CD14-positive monocyte (primary cell): ENCODE data around the gene DNAL1. TPM values are rescaled to one million over a fixed set of nuclear protein-coding genes. Genes with fewer than 3 reads are reported as not detected.

Experiments used
- DNase-seq, 3 donors: peaks; one replicate each; pipeline ENCODE4 v3.0.0-alpha.2; 2011 to 2022
- H2AFZ ChIP-seq: 2 replicates; pipeline ENCODE4 v1.6.0; 2012; ENCODE audit warnings: mild to moderate bottlenecking, low read depth, low read length, inconsistent platforms; ENCODE audit not compliant: insufficient read depth, poor library complexity, severe bottlenecking
- H3K27ac ChIP-seq, 2 donors: 1 replicate in 1 of 2; 2 replicates in 1 of 2; pipeline ENCODE4 v1.5.1; 2012 to 2013; ENCODE audit warnings: low read length in 2 of 2, control low read depth in 1 of 2, inconsistent platforms in 1 of 2, low read depth in 1 of 2, mild to moderate bottlenecking in 1 of 2
- H3K27me3 ChIP-seq, 2 donors: one replicate each; pipeline versions ENCODE4 v1.6.0 to v1.6.1; 2011 to 2013; ENCODE audit warnings: low read length in 2 of 2; ENCODE audit not compliant: control insufficient read depth in 2 of 2, insufficient read depth in 2 of 2
- H3K36me3 ChIP-seq, 2 donors: replicated peaks in 1 of 2; 1 replicate in 1 of 2; 2 replicates in 1 of 2; pipeline versions ENCODE4 v1.5.1 to v1.6.1; 2012 to 2013; ENCODE audit warnings: low read length in 2 of 2, control low read depth in 1 of 2, inconsistent platforms in 1 of 2, mild to moderate bottlenecking in 1 of 2; ENCODE audit not compliant: insufficient read depth in 2 of 2, control insufficient read depth in 1 of 2
- H3K4me1 ChIP-seq, 2 donors: 1 replicate in 1 of 2; 2 replicates in 1 of 2; pipeline versions ENCODE4 v1.5.1 to v1.6.1; 2012 to 2013; ENCODE audit warnings: low read length in 2 of 2, control low read depth in 1 of 2, inconsistent platforms in 1 of 2, mild to moderate bottlenecking in 1 of 2, moderate library complexity in 1 of 2; ENCODE audit not compliant: insufficient read depth in 2 of 2, control insufficient read depth in 1 of 2
- H3K4me2 ChIP-seq: replicated peaks from 2 replicates; pipeline ENCODE3; 2012; ENCODE audit warnings: low read length, moderate library complexity, mild to moderate bottlenecking; ENCODE audit not compliant: poor library complexity, severe bottlenecking; ENCODE audit errors: extremely low read depth
- H3K4me3 ChIP-seq, 3 experiments: fragments of 200-600 bp in 1 of 3; sonication (generic) in 1 of 3; replicated peaks in 1 of 3; 1 replicate in 2 of 3; 2 replicates in 1 of 3; pipeline ENCODE4 v1.5.1; 2011 to 2013; ENCODE audit warnings: low read length in 3 of 3, mild to moderate bottlenecking in 3 of 3, control low read depth in 2 of 3, low read depth in 2 of 3, inconsistent platforms in 1 of 3, moderate library complexity in 1 of 3
- H3K79me2 ChIP-seq: 2 replicates; pipeline ENCODE4 v1.6.0; 2012; ENCODE audit warnings: mild to moderate bottlenecking, control low read depth, inconsistent platforms, low read length, moderate library complexity; ENCODE audit not compliant: insufficient read depth
- H3K9ac ChIP-seq: 2 replicates; pipeline ENCODE4 v1.6.0; 2017; ENCODE audit warnings: low read length, mild to moderate bottlenecking; ENCODE audit not compliant: insufficient read depth, poor library complexity, severe bottlenecking
- H3K9me3 ChIP-seq, 2 donors: replicated peaks in 1 of 2; 1 replicate in 1 of 2; 2 replicates in 1 of 2; pipeline versions ENCODE4 v1.5.1 to v1.6.1; 2012 to 2013; ENCODE audit warnings: low read length in 2 of 2, control low read depth in 1 of 2; ENCODE audit not compliant: control insufficient read depth in 1 of 2, insufficient read depth in 1 of 2
- H4K20me1 ChIP-seq: 2 replicates; pipeline ENCODE4 v1.6.0; 2012; ENCODE audit warnings: mild to moderate bottlenecking, low read length, control low read depth, moderate library complexity; ENCODE audit not compliant: insufficient read depth
- H3K27ac Mint-ChIP-seq, 7 donors: one replicate each; pipeline ENCODE4 v1.8.0; 2020; ENCODE audit warnings: mild to moderate bottlenecking in 7 of 7, mixed read lengths in 7 of 7, moderate library complexity in 6 of 7, inconsistent platforms in 2 of 7
- H3K27me3 Mint-ChIP-seq, 3 donors: one replicate each; pipeline ENCODE4 v1.8.0; 2021 to 2022; ENCODE audit warnings: low read depth in 3 of 3, mild to moderate bottlenecking in 3 of 3, mixed read lengths in 3 of 3, moderate library complexity in 3 of 3, inconsistent platforms in 1 of 3
- H3K36me3 Mint-ChIP-seq, 2 donors: one replicate each; pipeline ENCODE4 v1.8.0; 2020; ENCODE audit warnings: mixed read lengths in 2 of 2, inconsistent platforms in 1 of 2, mild to moderate bottlenecking in 1 of 2
- H3K4me1 Mint-ChIP-seq: one replicate; pipeline ENCODE4 v1.8.0; 2020; ENCODE audit warnings: mild to moderate bottlenecking, mixed read lengths
- H3K4me3 Mint-ChIP-seq, 2 donors: one replicate each; pipeline ENCODE4 v1.8.0; 2020; ENCODE audit warnings: mild to moderate bottlenecking in 2 of 2, mixed read lengths in 2 of 2, moderate library complexity in 1 of 2
- H3K9me3 Mint-ChIP-seq, 7 donors: one replicate each; pipeline ENCODE4 v1.8.0; 2020 to 2022; ENCODE audit warnings: mixed read lengths in 7 of 7, mild to moderate bottlenecking in 6 of 7, moderate library complexity in 6 of 7, inconsistent platforms in 2 of 7
- CTCF ChIP-seq: fragments of 200-600 bp; IDR thresholded peaks from one replicate; pipeline ENCODE4 v1.8.0; 2022; ENCODE audit warnings: antibody characterized with exemption, mild to moderate bottlenecking
- WGBS: methylation state at CpG from one replicate; pipeline ENCODE4 v1.1.5; 2013; ENCODE audit warnings: missing lambda C conversion rate; ENCODE audit not compliant: insufficient coverage; 5-methylcytosine and 5-hydroxymethylcytosine counted together
- intact Hi-C, 2 donors: fragments of 100-400 bp; cut with micrococcal nuclease; formaldehyde crosslinking; loops; one replicate each; pipeline versions ENCODE4 v1.15.0 to v1.15.1; 2023
- polyA minus RNA-seq: library from RNA; depleted of rRNA, polyadenylated mRNA; stranded (reverse); fragments of >200 nt; gene quantifications from 2 replicates; pipeline ENCODE4 v1.2.3, GENCODE V29; 2012
- polyA plus RNA-seq, 3 donors: library from polyadenylated mRNA; depleted of rRNA in 1 of 3; unstranded in 2 of 3; stranded (reverse) in 1 of 3; fragments of 300-500 nt in 2 of 3; fragments of >200 nt in 1 of 3; fragmentation: Illumina TruSeq in 2 of 3; gene quantifications; 1 replicate in 2 of 3; 2 replicates in 1 of 3; pipeline ENCODE4 v1.2.3, GENCODE V29; 2012 to 2021
- total RNA-seq, 12 experiments: library from RNA in 1 of 12; stranded (reverse) in 1 of 12; fragments of 120-200 nt in 1 of 12; gene quantifications; one replicate each; pipeline ENCODE4 v1.2.4 and lab custom pipeline; 2013 to 2026; ENCODE audit warnings: mixed read lengths in 6 of 12, inconsistent platforms in 1 of 12

The DNAL1 gene
- total RNA-seq (2013): 3.6 TPM
- polyA plus RNA-seq (1 to 10 TPM in 2 of 3 donors, under 1 TPM in 1; 0.68 to 3.4 (median 2.0) TPM), polyA minus RNA-seq (0.14 and 0.16 TPM in 2 replicates), total RNA-seq (lab: John Stamatoyannopoulos, UW) (0.93 to 7.7 (median 3.2) reads per million in 11 experiments)

- intact Hi-C loops: no loop called here
- Mint-ChIP-seq H3K27ac (peak within 1 kb of the TSS; percentile 89 to 94 (median 92)), H3K36me3 (no peaks in the 10 kb centered on the region), H3K9me3 (no peaks in the 10 kb centered on the region), H3K4me3 (peak within 1 kb of the TSS; percentile 87 to 96), H3K4me1 (peaks cover 13% of the 10 kb centered on the region), H3K27me3 (no peaks in the 10 kb centered on the region)
- Histone ChIP-seq H4K20me1 (no peaks in the 10 kb centered on the region), H3K4me2 (peak within 1 kb of the TSS; percentile 95), H2AFZ (peak within 1 kb of the TSS; percentile 99), H3K4me1 (peaks cover 12 to 17% of the 10 kb centered on the region in 2 donors), H3K9ac (peak within 1 kb of the TSS; percentile 60), H3K27ac (peak within 1 kb of the TSS; percentile 22 to 77), H3K9me3 (no peaks in the 10 kb centered on the region), H3K36me3 (no peaks in the 10 kb centered on the region), H3K27me3 (no peaks in the 10 kb centered on the region), H3K4me3 (peak within 1 kb of the TSS; percentile 32 to 88 (median 64)), H3K79me2 (no peaks in the 10 kb centered on the region)
- DNase-seq: peak; percentile 82 to 92 (median 86)
- WGBS: under 1% methylated on average over 42 of the region's 43 CpGs
- no peak for TF ChIP-seq CTCF
These were observed at the start of gene DNAL1 for GRCh38 chr14:73644531-73645247. DNAL1 (plus strand) TSS chr14:73644986; CDS start chr14:73645040, 54 bp downstream.

- intact Hi-C loops: no loop called here
These were observed 45.3 kb upstream of the DNAL1 start for GRCh38 chr14:73599499-73599898.

More at GRCh38 chr14:73599499-73599898, 45.3 kb upstream of the DNAL1 start:
- Histone ChIP-seq H3K9me3 (no peaks in the 10 kb centered on the region), H3K27ac (no peak overlapping the region), H3K36me3 (no peaks in the 10 kb centered on the region), H3K4me1 (no peaks in the 10 kb centered on the region), H4K20me1 (no peaks in the 10 kb centered on the region), H3K4me3 (no peak overlapping the region), H3K9ac (no peak overlapping the region), H3K4me2 (no peak overlapping the region), H3K79me2 (no peaks in the 10 kb centered on the region), H3K27me3 (no peaks in the 10 kb centered on the region), H2AFZ (no peak overlapping the region)
- H3K27ac Mint-ChIP-seq: no peak overlapping the region
- no peak for DNase-seq
- no peaks in the 10 kb centered on the region for H3K36me3 Mint-ChIP-seq
- no peak for TF ChIP-seq CTCF
- H3K4me3 Mint-ChIP-seq: no peak overlapping the region
- no peaks in the 10 kb centered on the region for H3K4me1 Mint-ChIP-seq
- peaks cover 0 to 2% (median 0%) of the 10 kb centered on the region in 7 donors for H3K9me3 Mint-ChIP-seq
- H3K27me3 Mint-ChIP-seq: peaks cover 0 to 2% (median 2%) of the 10 kb centered on the region in 3 donors
